ENCODE data around the gene SPTB.
A peak's percentile ranks its signal among the peaks of the same experiment; 100 is the strongest.

Gene SPTB

DNA sequence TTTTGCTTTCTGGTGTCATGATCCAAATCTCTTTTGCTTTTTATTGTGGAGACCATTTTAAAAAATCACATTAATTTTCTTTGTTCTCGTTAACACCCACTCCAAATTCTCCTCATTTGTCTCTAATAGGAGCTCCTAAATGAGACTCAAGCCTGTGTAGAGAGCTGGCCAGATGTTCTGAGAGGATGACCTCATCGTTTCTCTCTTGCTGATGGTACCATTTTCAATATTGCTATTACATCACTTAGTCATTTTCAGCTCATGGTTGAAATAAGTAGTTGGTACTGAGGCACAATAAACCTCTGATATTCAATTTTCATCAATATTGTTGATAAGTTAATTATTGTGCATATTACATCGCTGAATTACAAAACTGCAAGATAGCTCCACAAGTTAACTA is 31.5 kb downstream of the SPTB start:
- no peak for DNase-seq

DNA sequence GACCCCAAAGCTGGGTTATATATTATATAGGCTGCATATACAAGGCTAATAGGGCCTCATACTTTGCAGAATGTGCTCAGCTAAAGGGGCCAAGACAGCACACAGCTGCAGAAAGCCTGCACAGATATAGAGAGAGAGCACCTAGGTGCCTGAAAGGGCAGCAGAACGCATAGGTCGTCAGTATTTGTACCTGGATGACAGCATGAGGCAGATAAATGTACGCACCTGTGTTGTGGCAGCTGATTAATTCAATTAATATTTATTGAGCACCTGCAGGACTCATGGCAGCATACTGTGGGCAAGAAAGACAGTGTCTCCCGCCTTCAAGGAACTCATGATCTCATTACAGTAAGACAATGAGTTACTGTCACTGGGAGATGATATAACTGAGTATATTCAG is 33.4 kb downstream of the SPTB start:
- no peak for DNase-seq

DNA sequence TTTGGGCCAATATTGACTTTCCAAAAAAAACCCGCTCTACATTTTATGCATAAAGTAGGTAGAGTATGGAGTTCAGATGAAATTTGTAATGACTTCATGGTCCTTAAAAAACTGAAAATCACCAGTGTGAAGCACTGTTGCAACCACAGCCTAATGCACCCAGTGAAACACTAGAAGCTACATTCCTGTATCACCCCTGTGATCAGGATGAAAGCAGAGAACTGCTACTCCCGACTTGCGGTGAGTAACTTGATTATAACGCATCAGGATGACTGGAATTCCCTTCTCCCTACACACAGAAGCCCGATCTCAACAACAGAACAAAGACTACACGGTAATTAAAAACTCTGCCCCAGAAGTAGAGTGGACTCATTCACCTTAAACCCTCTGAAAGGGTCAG is 33.8 kb downstream of the SPTB start:
- no peak for DNase-seq

DNA sequence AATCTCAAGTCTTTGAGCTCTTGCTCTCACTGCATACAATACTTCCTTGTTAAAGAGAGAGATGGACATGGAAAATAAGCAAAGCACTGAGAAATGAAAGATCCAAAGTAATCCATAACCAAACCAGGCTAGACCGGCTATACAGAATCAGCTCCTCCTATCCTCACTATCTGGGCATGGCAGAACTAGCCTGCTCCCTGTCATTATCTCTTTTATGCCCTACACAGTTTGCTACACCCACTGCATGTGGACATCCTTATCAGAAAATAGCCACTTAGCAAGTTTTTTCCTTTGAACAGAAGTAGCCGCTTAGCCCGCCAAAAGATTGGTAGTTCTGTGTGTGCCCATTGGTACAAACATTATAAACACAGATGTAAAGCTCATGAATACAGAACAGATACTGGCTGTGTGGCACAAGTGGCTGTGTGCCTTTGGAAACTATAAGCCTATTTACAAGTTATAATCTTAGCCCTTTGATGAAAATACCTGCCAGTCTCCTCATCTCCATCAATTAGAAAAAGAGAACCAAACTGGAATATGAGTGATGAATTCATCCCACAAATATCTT is 34.7 kb downstream of the SPTB start:
- no peak for DNase-seq

DNA sequence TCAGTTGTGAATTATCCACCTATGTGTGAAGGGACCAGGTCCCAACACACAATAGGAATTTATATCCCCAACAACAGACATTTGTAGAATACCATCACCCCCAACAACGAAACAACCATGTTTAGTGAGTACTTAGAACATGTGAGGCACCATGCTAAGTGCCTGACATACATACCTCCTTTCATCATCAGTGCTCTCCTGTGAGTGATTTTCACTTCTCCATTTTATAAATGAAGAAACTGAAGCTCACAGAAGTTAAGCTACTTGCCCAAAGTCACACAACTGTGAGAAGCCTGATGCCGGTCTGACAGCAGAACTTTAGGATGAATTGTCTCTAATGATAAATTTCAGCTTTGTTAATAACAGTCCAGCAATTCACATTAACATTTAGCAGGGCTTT is 35.4 kb downstream of the SPTB start:
- no peak for DNase-seq

DNA sequence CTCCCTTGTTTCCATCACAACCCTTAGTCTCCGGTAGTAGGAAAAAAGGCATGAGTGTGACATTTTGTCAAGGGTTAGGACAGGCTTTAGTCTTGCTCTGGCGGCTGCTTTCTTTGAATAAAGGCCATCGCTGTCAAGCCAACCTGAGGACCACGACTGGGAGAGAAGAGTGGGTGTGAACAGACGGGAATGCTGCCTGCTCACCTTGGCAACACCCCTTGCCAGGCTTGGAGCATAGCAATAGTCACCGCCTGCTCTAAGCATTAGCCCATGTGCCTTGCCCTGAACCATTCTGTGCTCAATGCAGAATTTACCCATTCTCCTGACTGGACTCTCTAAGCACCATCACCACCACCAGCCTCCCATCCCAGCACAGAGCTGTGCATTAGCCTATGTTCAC is 36.2 kb downstream of the SPTB start:
- no peak for DNase-seq

DNA sequence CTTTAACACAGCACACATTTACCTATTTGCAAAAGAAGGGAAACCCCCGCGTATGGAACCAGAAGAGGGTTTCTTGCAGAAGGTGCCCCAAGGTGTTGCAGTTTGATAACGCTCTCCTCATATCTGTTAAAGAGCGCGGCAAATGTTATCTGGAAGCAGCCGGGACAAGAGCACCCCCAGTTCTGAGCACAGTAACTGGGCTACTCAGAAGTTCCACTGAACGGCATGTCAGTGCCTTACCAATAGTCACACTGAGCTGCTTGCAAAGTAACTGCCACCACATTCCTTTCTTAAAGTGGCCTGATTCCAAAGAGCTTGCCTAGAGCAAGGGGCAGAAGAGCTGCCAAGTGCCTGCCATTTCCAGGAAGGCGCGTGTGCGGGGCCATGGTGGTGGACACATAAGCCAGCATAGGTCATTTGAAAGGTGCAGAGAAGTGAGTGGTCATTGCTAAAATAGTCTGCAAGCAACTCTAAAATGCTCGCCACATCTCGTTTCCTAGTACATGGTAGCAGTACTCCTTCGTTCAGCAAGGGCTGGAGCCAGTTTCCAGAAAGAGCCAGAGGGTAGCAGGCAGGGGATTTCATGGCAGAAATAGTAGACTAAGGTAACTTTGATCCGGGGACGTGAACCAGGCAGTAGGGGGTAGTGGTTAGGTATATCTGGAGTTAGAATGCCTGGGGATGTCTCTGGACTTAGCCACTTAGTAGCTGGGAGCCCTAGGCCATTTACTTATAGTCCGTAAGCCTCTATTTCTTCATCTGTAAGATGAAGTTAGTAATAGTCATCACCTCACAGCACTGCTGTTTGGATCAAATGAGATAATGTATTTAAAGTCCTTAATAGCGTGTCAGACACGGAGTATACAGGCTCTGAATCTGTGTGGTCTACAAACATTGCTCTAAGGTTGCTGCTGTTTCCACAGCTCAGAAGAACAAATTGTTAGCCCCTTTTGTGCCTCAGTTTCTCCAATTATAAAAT is 37.6 kb downstream of the SPTB start:
- DNase-seq, result no peak

DNA sequence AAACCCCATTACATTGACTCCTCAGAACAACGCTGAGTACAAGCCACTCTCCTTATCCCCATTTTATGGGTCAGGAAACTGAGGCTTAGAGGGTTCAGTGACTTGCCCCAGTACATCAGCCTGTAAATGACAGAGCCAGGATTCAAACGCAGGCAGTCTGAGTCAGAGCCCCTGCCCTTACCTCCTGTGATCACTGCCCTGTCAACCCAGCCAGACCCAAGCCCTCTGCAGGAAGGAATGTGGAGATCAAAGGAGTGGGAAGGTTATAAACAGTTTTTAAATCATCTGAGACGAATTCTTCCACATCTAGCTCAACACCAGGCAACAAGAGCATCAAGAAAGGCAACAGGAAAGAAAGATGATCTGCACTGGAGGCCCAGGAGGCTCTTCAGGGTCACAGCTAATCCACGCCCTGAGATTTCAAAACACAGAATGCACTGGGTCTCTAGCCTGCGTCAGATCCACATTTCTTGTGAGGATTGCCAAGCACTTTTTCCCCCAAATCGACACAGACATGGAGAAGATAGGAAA is 38.5 kb downstream of the SPTB start:
- no peak for DNase-seq

DNA sequence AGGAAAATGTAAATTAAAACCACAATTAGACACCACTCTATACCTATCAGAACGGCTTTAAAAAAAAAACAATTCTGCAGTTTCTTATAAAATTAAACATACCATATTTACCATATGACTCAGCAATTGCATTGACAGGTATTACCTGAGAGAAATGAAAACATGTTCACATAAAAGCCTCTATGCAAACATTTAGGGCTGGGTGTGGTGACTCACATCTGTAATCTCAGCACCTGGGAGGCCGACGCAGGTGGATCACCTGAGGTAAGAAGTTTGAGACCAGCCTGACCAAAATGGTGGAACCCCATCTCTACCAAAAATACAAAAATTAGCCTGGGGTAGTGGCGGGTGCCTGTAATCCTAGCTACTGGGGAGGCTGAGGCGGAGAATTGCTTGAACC is 41.1 kb downstream of the SPTB start:
- no peak for DNase-seq

DNA sequence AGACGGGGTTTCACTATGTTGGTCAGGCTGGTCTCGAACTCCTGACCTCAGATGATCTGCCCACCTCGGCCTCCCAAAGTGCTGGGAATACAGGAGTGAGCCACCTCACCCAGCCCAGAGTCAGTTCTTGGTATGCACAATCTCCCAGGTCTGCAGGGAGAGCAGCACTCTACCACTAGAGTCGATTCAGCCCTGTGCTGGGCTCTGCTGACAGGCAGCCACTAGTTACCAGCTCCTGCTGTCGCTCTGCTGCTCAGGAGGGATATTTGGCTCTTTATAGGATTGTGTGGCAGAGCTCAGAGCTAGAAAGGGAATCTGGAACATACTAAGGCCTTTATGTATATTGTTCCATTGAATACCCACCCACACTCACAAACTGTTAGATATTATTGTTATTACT is 44.3 kb downstream of the SPTB start:
- DNase-seq, result no peak

DNA sequence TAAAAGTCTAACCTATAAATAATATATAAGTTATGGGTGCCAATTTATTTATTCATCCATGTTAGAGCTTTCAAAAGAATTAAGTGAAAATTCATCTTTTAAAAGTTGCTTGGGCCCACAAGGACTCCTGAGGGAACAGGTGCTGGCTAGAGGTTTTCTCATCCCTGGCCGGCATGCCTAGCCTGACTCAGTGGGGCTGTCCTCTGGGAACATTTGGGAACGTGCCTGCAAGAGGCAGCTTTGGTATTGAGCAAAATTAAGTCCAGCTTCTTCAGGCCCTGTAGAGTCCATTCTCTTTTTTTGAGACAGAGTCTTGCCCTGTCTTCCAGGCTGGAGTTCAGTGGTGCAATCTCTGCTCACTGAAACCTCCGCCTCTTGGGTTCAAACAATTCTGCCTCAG is 44.7 kb downstream of the SPTB start:
- DNase-seq, result no peak

DNA sequence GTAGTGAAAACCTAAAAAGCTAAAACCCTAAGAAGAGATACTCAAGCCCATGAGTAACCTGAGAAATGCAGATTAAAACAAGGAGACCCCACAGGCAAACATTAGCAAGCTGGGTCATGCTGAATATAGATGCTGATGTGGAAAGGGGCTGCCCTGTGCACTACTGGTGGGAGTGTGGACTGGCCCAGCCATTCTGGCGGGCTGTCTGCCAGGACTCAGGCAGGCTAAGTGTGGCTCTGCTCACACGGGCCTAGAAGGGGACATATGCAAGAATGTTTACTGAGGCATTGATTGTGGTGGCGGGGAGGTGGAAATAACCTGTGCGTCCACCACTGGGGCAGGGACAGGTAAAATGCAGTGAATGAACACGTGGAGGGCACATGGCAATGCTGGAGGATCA is 48.3 kb downstream of the SPTB start:
- DNase-seq, result no peak

DNA sequence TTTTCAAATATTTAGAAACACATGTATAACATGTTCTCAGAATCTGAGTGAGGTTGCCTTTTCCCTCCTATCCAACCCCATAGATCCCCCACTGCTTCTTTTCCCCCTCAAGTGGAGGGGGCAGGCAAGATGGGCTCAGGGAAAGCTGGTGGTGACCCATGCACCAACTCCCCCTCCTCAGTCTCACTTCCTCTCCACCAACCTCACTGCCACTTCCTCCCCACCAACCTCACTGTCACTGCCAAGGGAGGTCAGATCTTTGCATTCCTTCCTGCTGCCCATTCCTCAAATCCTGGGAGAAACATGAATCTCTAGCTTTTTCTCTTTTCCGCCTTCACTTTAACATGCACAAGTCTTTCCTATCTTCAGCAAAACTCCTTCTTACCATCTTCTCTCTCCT is 48.7 kb downstream of the SPTB start:
- DNase-seq, result no peak

DNA sequence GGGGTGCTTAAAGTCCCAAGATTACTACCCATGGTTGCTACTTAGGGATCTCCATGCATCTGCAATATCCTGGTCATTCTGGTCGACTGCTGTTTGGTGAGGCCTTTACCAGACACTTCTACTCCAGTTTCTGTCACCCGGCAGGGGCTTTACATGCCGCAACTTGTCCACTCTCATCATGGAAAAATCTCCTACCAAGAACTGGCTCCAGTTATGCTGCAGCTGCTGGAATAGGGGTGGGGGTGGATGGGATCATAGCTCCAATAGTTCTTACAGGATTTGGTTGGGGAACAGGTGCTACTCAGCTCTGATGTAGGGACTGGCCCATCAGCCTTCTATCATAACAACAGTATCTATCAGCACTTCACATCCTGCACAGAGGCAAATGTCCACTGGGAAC is 51.6 kb downstream of the SPTB start:
- DNase-seq, result peak; percentile 33 to 47

DNA sequence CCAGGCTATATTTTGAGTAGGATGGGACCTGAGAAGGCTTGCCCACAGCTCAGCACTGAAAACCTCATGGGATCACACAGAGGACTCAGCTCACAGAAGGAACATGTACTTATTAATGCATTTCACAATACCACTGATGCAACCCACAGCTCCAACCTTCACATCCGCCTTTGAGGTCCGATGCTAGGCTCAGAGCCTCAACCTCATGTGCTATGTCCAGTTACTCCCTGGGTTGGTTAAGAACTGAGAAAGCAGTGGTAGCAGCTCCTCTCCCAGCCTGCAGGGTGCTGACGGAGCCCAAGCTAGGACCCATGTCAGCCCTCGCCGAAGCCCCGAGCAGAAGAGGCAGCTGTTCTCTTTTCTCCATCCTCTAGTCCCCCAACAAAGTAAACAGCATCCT is 52.9 kb downstream of the SPTB start:
- DNase-seq, result peak; percentile 41 to 48

DNA sequence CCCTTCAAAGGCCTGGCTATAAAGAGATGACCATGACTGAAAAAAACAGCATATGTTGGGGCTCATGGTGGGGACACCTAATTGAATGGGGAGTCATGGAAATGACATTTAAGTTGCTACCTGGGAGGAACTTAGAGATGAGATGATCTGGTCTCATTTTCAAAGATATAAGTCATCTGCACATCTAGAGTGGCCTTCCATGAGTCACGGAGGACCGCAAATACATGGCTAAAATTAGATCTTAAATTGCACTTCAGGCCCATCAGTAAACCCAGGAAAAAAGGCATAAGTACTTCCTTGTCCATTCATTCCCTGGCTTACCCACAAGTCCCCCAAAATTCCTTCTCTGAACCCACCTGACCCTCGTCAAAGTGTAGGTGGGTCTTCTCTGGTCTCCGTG is 53.4 kb downstream of the SPTB start:
- DNase-seq, result peak in 1 of 2 experiments; percentile 68

DNA sequence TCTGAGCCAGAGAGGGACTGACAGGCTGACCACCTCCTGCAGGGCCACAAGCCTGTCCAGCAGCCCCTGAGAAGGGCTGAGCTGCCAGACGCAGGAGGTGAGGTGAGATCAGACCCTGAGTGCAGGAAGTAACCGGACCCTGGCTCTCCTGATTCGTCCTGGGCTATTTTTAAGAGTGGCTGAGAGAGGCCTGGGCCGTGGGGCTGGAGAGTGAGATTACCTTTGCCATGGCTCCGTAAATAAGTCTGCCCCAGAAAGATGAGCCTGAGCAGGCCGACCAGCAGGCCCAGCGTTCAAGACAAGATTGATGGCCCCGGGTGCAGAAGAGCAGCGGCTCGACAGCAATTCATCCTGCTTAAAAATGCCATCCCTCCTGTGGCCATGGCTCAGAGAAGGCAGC is 54.2 kb downstream of the SPTB start:
- DNase-seq, result no peak

DNA sequence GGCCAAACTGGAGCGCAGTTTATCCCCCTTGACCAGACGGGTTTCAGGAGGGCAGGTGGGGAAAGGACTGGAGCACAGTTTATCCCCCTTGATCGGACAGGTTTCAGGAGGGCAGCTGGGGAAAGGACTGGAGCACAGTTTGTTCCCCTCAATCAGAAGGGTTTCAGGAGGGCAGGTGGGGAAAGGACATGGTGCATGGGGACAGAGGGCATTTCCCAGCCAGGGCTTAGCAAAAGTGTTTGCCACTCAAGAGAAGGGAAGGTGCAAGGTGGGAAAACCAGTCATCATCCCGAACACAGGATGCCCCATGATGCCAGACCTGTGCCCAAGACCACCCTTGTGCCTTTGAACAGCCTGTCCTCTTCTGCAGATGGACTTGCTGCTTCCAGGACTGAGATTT is 54.7 kb downstream of the SPTB start:
- DNase-seq, result no peak

DNA sequence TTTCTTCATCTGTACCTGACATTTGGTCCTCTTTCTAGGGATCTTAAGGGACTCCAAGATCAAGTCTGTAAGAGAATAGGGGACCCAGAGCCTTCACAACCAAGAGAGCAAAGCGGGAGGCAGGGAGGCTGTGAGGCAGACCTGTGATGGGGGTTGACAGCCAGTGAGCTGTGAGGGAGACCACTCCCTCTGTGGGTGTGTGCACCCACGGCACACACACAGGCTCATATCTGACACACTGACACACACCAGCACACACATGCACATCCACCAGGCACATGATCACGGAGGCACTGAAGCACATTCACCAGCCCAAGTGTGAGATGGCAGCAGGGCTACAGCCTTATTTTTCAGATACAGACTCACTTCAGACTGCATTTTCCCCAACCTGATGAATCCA is 55.2 kb downstream of the SPTB start:
- DNase-seq, result no peak

DNA sequence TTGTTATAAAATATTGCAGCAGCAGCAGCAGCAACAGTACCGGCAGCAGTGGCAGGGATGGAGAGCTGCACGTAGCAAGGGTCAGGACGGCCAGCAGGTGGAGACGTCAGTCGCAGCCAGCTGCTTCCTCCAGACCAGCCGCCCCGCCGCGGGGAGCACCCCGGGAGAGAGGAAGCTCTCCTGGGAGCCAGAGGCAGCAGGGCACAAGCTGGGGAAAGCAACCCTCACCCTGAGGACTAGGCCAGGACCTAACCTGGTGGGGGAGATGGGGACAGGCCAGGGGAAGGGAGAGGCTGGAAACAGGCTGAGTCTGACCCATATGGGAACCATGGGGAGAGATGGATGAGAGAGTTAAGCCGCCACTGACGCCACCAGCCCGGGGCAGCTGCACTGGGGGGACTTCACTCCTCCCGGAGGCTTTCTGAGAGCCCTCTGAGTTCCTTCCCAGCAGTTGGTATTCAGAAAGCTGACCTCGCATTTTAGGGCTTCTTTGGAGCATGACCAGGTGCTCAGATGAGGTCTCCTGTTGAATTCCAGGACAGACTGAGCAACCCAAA is 56.3 kb downstream of the SPTB start:
- peak; percentile 64 to 70 for DNase-seq

DNA sequence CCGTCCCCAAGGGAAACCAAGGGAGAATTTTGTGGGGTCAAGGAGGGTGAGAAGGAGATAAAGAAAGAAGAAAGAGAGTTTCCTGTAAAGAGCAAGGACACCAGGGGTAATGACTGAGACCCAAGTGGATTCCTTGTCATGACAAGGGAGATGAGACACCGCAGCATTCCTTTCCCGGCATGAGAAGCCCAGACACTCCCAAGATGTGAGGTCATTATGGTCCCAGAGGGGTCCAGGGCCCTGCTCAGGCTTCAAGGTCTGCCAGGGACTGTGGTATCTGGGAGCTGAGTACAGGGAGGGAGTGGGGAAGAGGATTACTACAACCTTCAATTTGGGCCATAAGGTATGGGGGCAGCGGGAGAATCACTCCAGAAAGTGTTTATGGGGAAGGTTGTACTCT is 58.1 kb downstream of the SPTB start:
- DNase-seq, result no peak

DNA sequence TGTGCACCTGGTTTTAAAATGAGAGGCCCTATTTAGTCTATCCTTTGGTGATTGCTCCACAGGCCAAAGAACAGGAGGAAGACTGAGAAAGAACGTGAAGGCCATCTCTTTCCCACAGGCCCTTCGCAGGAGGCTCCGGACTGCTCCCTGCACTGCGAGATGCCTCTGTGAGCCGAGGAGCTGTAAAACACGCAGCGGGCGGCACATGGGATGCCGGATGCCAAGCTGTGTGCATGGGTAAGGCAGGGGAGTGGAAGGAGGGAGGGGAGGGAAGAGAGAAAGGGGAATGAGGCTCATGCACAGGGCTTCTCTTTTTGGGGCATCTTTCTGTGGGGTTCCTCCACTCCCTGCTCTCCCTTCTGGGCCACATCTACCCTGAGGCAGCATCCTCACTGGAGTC is 61.6 kb downstream of the SPTB start:
- DNase-seq, result no peak

DNA sequence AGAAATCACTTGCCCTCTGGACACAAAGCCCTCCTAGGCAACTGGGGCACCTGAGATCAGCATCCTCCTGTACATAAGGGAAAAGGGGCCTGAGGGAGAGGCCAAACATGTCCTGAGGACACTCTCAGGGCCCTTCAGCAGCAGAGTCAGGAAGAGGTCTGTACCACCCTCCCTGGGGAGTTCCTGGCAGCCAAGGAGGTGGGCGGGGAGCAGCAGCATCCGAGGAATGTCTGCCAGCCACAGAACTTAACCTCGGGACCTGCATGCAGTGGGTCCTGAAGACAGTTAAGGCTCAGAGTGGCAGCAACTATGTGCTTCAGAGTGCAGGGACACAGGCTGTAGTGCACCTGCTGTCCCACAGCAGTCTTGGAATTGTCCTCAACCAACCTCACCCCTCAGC is 62.1 kb downstream of the SPTB start:
- DNase-seq, result no peak

DNA sequence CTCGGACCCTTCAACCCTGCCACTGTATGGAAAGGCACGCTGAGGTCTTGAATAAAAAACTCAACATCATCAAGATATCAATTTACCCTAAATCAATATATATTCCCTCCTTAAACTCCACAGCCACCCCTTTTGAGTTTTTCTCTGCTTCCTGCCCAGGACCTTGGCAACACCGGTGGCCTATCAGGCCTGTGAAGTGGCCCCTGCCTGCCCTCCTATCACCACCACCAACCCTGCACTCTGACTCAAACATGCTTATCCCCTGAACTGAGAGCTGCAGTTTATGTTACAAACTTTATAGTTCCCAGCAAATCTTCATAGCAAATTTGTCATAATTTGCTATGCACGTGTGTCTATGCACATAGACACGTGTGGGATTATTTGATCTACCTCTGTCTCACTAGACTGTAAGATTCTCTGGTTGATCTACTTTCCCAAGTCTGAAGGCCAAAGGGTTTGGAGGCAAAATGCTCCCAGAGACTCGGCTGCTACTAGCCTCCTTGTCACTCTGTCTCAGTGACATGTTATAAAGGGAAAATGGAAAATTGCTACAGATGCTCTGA is 63.4 kb downstream of the SPTB start:
- DNase-seq, result no peak

Measured in NCI-H187 (cell line).